ENCODE measurements around the gene RPL5. TPM values are rescaled to one million over a fixed set of nuclear protein-coding genes. Genes with fewer than 3 reads are reported as not detected.

RPL5 gene
- total RNA-seq, 4 donors from 2014 or later, result 1,085 to 2,182 (median 1,790) TPM

DNA sequence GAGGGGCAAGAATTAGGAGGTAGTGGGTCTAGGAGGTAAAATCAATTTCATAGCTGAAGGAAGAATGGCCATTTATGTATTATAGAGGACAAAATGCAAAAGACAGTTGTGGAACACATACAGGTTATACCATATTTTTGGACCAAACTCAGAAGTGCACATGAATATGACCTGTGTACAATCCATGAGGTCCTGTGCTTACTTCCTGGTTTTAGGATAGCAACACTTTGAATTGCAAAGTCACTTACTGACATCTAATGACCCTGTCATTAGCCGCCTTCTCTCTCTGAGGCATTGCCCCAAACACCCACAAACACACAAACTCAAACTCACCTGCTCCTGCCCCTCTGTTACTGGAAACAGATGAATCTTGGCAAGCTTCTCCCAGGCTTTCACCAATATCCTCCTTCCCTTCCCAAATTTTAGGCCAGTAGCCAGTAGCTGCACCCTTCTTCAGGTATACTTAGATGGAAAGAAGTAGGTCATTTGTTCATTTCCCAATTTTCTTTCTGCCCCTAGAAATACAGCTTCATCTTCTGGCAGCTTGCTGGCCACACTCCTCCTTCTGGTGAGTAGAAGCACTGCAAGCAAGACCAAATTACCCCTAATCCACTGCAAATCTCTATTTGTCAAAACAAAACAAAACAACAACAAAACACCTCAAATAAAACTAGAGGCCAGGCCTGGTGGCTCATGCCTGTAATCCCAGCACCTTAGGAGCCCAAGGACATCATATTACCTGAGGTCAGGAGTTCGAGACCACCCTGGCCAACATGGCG lies 13.7 kb upstream of the RPL5 start:
- no peaks in the 10 kb centered on the region for H3K36me3 ChIP-seq
- no peak for DNase-seq (ENCODE audit: extremely low spot score)
- 92% methylated on average over 3 of the region's 3 CpGs for WGBS
- H3K27ac ChIP-seq (replicated peaks in 1 of 4), result no peak overlapping the region
- H3K4me1 ChIP-seq, result no peaks in the 10 kb centered on the region
- intact Hi-C loops (cut with DNase I), result loop anchor here (2.0 kb wide), 1 partner anchor 69 kb away; no protein-coding TSS in a partner anchor
- TF ChIP-seq, protein P1, sequence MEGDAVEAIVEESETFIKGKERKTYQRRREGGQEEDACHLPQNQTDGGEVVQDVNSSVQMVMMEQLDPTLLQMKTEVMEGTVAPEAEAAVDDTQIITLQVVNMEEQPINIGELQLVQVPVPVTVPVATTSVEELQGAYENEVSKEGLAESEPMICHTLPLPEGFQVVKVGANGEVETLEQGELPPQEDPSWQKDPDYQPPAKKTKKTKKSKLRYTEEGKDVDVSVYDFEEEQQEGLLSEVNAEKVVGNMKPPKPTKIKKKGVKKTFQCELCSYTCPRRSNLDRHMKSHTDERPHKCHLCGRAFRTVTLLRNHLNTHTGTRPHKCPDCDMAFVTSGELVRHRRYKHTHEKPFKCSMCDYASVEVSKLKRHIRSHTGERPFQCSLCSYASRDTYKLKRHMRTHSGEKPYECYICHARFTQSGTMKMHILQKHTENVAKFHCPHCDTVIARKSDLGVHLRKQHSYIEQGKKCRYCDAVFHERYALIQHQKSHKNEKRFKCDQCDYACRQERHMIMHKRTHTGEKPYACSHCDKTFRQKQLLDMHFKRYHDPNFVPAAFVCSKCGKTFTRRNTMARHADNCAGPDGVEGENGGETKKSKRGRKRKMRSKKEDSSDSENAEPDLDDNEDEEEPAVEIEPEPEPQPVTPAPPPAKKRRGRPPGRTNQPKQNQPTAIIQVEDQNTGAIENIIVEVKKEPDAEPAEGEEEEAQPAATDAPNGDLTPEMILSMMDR (IDR thresholded peaks at IDR 0.05), result peak; percentile 61 to 68 (median 67)
- TF ChIP-seq EP300 (IDR thresholded peaks at IDR 0.05) (no peak), POLR2A (IDR thresholded peaks at IDR 0.05; ENCODE audit: low read depth) (no peak), POLR2AphosphoS5 (IDR thresholded peaks at IDR 0.05) (no peak)
- H3K4me3 ChIP-seq, result no peak overlapping the region
- H3K27me3 ChIP-seq, result no peaks in the 10 kb centered on the region
- H3K9me3 ChIP-seq, result no peaks in the 10 kb centered on the region

DNA sequence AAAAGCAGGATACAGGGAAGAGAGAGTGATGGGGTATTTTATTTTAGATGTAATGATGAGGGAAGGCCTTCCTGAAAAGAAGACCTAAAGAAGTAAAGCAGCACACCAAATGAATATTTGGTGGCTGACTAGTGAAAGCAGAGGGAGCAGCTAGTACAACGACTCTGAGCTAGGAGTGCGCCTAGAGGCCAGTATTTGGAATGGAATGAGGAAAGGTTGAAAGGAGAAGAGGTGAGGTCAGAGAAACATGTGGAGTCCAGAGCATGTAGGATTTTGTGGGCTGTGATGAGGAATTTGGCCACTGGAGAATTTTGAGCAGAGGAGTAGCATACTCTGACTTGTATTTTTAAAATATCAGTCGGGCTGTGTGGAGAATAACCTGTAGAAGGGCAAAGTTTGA lies 11.8 kb upstream of the RPL5 start:
- Histone ChIP-seq H3K4me3 (no peak overlapping the region), H3K27me3 (no peaks in the 10 kb centered on the region), H3K4me1 (no peaks in the 10 kb centered on the region), H3K9me3 (no peaks in the 10 kb centered on the region), H3K27ac (replicated peaks in 1 of 4) (no peak overlapping the region), H3K36me3 (no peaks in the 10 kb centered on the region)
- DNase-seq (ENCODE audit: extremely low spot score), result no peak
- TF ChIP-seq, protein P1 (IDR thresholded peaks at IDR 0.05), result no peak
- TF ChIP-seq POLR2AphosphoS5 (IDR thresholded peaks at IDR 0.05) (no peak), EP300 (IDR thresholded peaks at IDR 0.05) (no peak), POLR2A (IDR thresholded peaks at IDR 0.05; ENCODE audit: low read depth) (no peak)
- intact Hi-C loops (cut with DNase I), result no loop called here
- 80% methylated on average over 3 of the region's 3 CpGs for WGBS

DNA sequence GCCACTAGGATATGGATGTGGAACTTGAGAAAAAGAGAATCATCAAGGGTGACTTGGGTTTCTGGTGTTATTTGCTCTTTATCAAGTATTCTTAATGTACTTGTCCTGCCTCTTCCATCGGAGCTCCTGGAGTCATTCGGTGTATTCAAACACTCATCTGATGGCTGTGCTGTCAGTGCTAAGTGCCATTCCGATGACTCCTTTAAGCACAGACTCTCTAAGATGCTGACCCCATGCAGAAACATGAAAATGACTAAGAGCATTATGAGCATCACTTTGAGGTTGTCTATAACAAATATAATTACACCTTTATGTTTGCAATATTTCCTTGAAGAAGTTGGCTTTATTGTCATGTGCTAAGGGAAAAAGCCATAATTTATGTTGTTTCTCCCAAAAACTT lies 11.3 kb upstream of the RPL5 start:
- Histone ChIP-seq H3K4me3 (no peak overlapping the region), H3K27me3 (no peaks in the 10 kb centered on the region), H3K4me1 (no peaks in the 10 kb centered on the region), H3K9me3 (no peaks in the 10 kb centered on the region), H3K36me3 (no peaks in the 10 kb centered on the region), H3K27ac (replicated peaks in 1 of 4) (no peak overlapping the region)
- TF ChIP-seq POLR2A (IDR thresholded peaks at IDR 0.05; ENCODE audit: low read depth) (no peak), EP300 (IDR thresholded peaks at IDR 0.05) (no peak), POLR2AphosphoS5 (IDR thresholded peaks at IDR 0.05) (no peak)
- TF ChIP-seq, protein P1 (IDR thresholded peaks at IDR 0.05), result no peak
- intact Hi-C loops (cut with DNase I), result no loop called here
- no peak for DNase-seq (ENCODE audit: extremely low spot score)
- WGBS, result 95% methylated on average over 3 of the region's 3 CpGs

DNA sequence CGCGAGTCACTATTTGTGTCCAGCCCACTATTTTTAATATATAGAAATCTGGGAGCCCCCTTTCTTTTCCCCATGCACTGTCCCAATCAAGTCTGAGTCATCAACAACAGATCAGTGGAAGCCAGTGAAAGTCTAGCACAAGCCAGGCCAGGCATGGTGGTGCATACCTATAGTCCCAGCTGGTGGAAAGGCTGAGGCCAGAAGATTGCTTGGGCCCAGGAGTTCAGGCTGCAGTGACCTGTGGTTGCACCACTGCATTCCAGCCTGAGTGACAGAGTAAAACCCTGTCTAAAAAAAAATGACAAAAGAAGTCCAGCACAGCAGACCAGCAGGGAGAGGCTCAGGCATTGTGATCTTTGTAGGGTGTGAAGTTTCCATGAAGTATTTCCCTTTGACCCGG lies 9.0 kb upstream of the RPL5 start:
- no peaks in the 10 kb centered on the region for H3K4me1 ChIP-seq
- no peak for DNase-seq (ENCODE audit: extremely low spot score)
- no peaks in the 10 kb centered on the region for H3K36me3 ChIP-seq
- no peak overlapping the region for H3K4me3 ChIP-seq
- H3K27ac ChIP-seq (replicated peaks in 1 of 4), result no peak overlapping the region
- no peaks in the 10 kb centered on the region for H3K27me3 ChIP-seq
- no peaks in the 10 kb centered on the region for H3K9me3 ChIP-seq
- WGBS, result 77% methylated on average over 3 of the region's 3 CpGs
- intact Hi-C loops (cut with DNase I), result no loop called here
- no peak for TF ChIP-seq POLR2A (IDR thresholded peaks at IDR 0.05; ENCODE audit: low read depth)
- TF ChIP-seq POLR2AphosphoS5 (IDR thresholded peaks at IDR 0.05), result no peak
- TF ChIP-seq, protein P1 (IDR thresholded peaks at IDR 0.05), result no peak
- TF ChIP-seq EP300 (IDR thresholded peaks at IDR 0.05), result no peak
